HPDE6-E6E7 (cell line): ENCODE data around the gene HS3ST5.
"Not testable (repeated sequence)": the region's sequence is repeated elsewhere in the genome, so short reads cannot be mapped to it uniquely, and the experiment has no call there.

Experiments used
- DNase-seq: peaks from one replicate; pipeline ENCODE4 v3.0.0; 2011; ENCODE audit warnings: missing footprints; ENCODE audit errors: extremely low spot score

HS3ST5 gene

GRCh38 chr6:114092943-114093342 lies 249.9 kb downstream of the HS3ST5 start:
- DNase-seq, result no peak

DNA sequence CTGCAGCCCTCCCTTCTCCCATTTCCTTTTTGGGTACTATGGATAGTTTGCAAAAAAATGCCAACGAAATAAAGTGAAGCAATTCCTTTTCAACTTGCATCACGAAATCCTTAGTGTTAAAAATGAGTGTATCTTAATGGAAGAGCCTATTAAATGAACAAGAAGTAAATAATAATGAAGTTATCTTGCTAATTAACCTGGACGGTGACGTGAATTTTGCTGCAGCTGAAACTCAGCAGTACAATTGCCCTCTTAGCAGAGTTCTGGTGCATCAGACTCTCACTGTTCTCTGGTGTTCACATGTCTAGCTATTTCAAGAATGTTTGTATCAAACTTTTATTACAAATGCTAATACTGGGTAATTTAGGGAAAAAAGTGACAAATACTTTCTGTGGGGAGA lies 252.2 kb downstream of the HS3ST5 start:
- no peak for DNase-seq

DNA sequence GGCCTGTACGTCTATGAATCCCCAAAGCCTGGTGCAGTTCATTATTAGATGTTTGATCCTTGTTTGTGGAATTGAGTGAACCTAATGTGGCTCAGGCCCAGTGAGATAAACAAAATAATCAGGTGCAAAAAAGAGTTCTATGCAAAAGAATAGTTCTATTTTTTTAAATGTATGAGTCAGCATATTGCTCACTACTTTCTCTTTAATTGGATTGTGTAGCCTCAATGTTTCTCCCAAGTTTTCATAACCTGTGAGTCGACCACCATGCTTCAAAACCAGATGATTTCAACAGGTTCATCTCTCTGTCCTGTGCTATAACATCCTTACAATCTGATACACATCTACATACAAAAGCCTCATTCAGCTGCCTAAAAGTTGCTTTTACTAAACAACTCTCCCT lies 255.3 kb downstream of the HS3ST5 start:
- DNase-seq, result no peak

GRCh38 chr6:114085211-114085610 lies 257.6 kb downstream of the HS3ST5 start:
- no peak for DNase-seq

DNA sequence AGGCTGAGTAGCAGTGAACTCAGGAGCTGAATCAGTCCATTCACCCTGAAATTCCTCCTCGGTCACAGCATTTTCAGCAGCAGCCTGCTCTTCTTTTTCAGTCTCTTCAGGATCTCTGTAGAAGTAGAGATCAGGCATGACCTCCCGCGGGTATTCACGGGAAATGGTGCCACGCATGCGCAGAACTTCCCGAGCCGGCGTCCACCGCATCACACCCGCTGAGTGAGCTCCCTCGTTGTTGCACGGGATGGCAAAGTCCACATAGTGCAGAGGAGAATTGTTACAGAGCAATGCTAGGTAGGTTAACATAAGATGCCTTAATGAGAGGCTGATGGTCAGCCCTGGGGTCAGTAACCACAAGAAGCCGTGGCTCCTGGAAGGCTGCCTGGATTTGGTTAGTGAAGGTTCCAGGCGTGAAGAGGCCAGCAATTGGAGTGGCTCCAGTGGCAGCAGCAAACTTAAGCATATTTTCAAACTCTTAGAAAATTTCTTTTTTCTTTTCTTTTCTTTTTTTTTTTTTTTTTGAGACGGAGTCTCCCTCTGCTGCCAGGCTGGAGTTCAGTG lies 258.4 kb downstream of the HS3ST5 start:
- DNase-seq, result no peak

DNA sequence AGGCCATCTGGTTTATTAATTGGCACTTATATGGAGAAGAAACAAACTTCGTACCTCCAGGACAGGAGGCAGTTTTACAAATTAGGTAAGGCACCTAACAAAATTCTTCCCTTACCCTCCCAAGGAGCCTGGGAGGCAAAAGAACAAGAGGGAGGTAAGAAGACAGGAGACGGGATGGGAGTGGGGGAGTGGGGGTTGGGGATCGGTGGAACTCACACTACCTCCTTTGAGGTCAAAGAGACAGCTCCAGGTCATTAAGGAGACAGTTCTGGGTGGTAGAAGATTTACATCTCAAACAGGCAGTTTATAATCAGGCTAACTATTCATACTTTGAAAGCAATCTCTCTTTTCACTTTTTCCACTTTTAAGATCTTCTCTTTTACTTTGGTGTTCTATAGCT lies 259.6 kb downstream of the HS3ST5 start:
- DNase-seq, result no peak

DNA sequence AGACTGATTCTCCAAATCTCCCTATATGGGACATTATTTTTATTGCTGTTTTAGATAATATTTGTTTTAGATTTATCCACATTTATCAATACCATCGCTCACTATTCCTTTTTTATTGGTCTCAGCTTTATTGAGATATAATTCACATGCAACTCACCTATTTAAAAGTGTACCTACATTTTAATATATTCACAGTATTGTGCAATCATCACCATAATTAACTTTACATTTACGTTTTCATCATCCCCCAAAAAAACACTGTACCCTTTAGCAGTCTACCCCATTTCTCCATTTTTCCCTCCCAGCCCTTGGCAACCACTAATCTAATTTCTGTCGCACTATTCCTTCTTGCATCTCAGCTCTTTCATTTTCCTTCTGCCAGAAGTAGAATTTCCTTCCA lies 261.1 kb downstream of the HS3ST5 start:
- DNase-seq, result no peak

DNA sequence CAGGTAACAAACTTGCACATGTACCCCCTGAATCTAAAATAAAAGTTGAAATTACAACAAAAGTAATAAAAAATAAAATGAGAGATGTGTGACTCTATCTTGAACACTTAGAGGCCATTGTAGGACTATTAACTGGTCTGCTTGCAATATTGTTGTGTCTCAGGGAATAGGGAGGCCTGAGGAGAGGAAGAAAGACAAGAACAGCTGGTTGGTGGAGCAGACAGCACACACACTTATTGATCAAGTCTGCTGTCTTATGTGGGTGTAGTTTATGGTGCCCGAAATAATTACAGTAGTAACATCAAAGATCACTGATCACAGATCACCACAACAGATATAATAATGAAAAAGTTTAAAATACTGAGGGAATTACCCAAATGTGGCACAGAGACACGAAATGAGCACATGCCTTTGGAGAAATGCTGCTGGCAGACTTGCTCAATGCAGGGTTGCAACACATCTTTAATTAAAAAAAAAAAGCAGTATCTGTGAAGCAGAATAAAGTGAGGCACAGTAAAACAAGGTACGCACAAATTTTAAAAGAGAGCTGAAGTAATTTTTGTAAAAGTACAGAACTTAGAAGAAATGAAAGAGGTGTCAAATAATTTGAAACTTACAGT lies 261.8 kb downstream of the HS3ST5 start:
- DNase-seq, result no peak

DNA sequence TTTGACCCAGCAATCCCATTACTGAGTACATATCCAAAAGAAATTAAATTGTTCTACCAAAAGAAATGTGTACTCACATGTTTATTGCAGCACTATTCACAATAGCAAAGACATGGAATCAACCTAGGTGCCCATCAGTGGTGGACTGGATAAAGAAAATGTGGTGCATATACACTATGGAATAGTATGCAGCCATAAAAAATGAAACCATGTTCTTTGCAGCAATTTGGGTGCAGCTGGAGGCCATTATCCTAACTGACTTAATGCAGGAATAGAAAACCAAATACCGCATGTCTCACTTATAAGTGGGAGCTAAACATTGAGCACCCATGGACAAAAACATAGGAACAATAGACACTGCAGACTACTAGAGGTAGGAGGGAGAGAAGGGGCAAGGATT lies 262.4 kb downstream of the HS3ST5 start:
- DNase-seq, result not testable (repeated sequence)

DNA sequence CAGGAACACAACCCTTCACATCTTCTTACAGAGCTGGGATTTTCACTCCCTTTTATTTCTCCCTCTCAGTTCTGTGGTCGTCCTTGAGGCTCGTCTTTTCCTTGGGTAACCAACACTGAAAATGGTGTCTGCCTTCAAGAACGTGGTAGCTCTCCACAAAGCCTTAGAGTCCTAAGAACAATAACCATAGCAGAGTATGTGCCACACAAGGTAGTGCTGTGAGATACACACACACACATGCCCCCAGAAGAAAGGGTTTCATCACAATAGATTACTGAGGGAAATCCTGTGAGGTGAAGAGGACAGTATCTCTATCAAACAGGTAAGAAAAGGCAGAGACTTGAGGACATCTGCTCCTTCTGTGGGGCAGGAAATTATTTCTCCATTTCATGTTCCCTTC lies 267.0 kb downstream of the HS3ST5 start:
- DNase-seq, result no peak

- DNase-seq, result no peak
Observed at GRCh38 chr6:114075300-114075699, 267.5 kb downstream of the HS3ST5 start.

DNA sequence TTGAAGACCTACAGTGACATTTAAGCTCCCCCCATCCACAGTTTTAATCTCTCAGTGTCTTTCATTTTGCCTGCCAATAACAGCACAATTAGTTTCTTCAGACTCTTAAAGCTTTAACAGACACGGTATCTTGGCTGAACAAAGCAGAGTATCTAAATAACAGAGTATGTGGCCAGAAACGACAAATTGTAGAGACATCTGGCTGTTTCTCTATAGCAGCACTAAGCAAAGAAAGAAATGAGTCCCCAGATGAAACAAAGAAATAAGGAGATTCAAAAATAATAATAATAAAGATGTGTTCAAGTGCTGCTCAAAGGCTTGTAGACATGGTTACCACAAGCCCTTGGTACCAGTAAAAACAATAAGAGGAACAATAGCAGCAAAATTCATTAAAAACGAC lies 274.1 kb downstream of the HS3ST5 start:
- no peak for DNase-seq

DNA sequence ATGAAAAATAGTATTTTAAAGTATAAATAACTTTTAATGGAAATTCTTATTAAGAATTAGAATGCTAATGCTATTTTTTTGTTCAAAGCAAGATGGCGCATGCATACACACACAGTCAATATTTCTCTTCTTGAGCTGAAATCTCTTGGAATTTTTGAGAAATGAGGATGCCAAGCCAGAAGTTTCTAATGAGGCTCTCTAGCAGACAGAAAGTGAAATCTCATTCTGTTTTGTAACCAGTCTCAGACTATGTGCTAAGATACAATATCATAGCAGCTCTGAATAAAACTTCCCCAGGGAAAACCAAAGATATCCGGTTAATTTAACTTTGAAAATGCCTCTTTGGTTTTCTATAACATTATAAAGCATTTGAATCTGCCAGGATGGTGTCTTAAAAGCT lies 274.7 kb downstream of the HS3ST5 start:
- no peak for DNase-seq

DNA sequence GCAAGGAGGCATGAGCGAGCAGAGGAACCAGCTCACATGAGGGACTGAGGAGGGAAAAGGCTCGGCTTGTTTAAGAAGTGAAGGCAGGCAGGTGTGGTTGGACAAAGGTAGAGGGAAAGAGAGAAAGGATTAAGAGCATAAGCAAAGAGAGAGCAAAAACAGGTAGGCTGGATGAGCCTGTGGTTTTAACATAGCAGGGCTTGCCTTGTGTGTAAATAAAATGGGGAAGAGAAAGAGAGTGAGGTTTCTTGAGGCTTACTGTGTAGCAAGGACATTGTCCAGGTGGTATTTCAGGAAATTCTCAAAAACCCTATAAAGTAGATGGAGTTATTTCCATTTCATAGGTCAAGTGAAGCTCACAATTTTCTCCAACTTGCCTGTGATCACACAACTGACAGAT lies 278.0 kb downstream of the HS3ST5 start:
- DNase-seq, result no peak

GRCh38 chr6:114063956-114064355 lies 278.9 kb downstream of the HS3ST5 start:
- no peak for DNase-seq

GRCh38 chr6:114062199-114062598 lies 280.6 kb downstream of the HS3ST5 start:
- DNase-seq, result no peak

DNA sequence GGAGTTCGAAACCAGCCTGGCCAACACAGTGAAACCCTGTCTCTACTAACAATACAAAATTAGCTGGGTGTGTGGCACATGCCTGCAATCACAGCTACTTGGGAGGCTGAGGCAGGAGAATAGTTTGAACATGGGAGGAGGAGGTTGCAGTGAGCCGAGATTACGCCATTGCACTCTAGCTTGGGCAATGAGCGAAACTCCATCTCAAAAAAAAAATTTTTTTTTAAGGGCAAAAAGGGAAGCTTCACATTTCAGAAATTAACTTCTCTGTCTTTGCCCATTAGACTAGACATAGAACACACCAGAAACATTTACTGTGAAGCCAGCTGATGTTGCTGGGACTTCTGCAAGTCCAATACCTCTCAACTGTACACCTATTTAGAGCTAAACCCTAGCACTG lies 281.1 kb downstream of the HS3ST5 start:
- no peak for DNase-seq

GRCh38 chr6:114061116-114061515 lies 281.7 kb downstream of the HS3ST5 start:
- DNase-seq, result no peak

DNA sequence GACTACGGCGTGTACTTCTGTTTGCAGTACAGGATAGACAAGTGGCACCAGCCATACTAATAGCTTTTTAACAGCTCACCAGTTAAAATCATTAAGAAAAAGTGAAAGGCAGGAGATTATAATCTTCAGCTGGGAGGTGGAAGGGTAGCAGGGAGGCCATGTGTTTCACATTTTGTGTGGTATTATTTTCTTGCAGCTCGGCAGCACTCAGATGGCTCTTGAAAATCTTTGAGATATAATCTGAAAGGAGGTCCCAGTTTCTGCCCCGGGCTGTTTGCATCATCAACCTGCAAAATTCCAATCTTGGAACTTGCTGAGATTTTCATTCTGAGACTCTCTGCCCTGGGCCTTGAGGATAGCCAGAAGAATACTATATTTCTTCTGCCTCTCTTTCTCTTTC lies 284.4 kb downstream of the HS3ST5 start:
- DNase-seq, result no peak

DNA sequence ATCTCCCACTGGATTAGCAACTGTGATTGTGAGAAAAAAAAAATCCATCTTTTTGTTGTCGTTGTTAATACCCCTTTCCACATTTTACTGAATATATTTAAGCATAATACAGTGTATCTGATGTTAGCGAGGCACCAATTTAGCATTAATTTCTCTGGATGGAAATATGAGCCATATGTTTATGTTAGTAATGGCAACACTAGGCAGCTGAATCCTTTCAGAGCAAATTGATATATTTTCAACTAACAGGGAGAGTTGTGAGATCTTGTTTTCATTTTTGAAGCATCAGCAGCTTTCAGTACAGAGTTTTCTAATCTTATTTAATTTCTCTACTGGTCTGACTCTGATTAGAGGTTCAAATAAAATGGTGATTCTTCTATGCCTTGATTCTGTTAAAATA lies 287.1 kb downstream of the HS3ST5 start:
- DNase-seq, result no peak

GRCh38 chr6:114055349-114055748 lies 287.5 kb downstream of the HS3ST5 start:
- no peak for DNase-seq

DNA sequence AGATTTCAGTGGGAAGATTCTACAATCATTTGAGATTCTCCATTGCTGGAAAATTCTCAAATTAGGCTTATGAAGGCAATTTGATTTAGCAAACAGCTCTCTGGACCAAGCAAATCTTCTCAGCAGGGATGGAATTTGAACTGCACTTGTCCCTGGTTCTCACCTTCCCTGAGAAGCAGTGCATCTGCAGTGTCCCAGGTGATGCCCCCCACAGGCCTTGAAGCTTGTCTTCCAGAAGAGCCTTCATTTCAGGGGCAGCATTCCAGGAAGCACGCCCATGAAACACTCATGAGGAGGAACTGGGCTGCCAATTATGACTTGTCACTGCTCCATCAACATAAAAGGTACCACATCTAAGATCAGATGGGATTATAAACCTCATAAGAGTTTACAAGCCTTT lies 289.0 kb downstream of the HS3ST5 start:
- DNase-seq, result no peak

DNA sequence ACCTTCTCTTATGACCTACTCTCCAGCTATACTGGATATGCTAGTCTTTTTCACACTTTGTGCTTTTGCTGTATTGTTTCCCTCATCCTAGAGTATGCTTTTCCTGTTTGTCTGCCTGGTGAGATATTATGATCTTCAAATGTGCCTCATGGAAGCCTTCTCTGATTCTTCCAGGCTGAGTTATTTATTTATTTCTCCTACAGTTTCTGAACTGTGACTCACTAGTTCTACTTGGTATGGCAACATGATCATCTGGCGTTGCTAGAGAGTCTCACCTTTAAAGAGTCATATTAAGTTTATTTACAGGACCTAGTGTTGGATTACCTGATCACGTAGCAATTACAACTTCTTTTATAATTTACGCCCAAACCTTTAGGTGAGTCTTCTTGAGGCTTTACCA lies 290.7 kb downstream of the HS3ST5 start:
- no peak for DNase-seq

GRCh38 chr6:114051031-114051430 lies 291.8 kb downstream of the HS3ST5 start:
- DNase-seq, result no peak
